Measurements from ENCODE around the gene CTNNBL1. TPM values are rescaled to one million over a fixed set of nuclear protein-coding genes. Genes with fewer than 3 reads are reported as not detected.

CTNNBL1 gene
- total RNA-seq, 2 donors from 2014 or later, result 65.9 to 102 TPM

GRCh38 chr20:37742131-37742530 is 48.3 kb downstream of the CTNNBL1 start:
- ATAC-seq (replicated peaks in 1 of 2), result no peak
- H3K4me3 Mint-ChIP-seq, result no peak overlapping the region
- no peak for DNase-seq
- H3K36me3 Mint-ChIP-seq (ENCODE audit: insufficient read depth in 2 of 2), result peaks cover 4 to 8% of the 10 kb centered on the region in 2 donors
- no peaks in the 10 kb centered on the region for H3K9me3 Mint-ChIP-seq
- H3K4me1 Mint-ChIP-seq (ENCODE audit: low read depth), result peaks cover 7% of the 10 kb centered on the region
- H3K27ac Mint-ChIP-seq, result no peak overlapping the region
- no peaks in the 10 kb centered on the region for H3K27me3 Mint-ChIP-seq (ENCODE audit: low read depth)

GRCh38 chr20:37744347-37744746 is 50.5 kb downstream of the CTNNBL1 start:
- Mint-ChIP-seq H3K36me3 (ENCODE audit: insufficient read depth in 2 of 2) (peaks cover 2 to 4% of the 10 kb centered on the region in 2 donors), H3K9me3 (no peaks in the 10 kb centered on the region), H3K4me1 (ENCODE audit: low read depth) (peaks cover 7% of the 10 kb centered on the region), H3K4me3 (no peak overlapping the region), H3K27ac (no peak overlapping the region), H3K27me3 (ENCODE audit: low read depth) (no peaks in the 10 kb centered on the region)
- ATAC-seq (replicated peaks in 1 of 2) (no peak), DNase-seq (no peak)

GRCh38 chr20:37745553-37745952 is 51.7 kb downstream of the CTNNBL1 start:
- H3K4me1 Mint-ChIP-seq (ENCODE audit: low read depth), result peaks cover 7% of the 10 kb centered on the region
- peaks cover 0 to 4% of the 10 kb centered on the region in 2 donors for H3K36me3 Mint-ChIP-seq (ENCODE audit: insufficient read depth in 2 of 2)
- H3K27me3 Mint-ChIP-seq (ENCODE audit: low read depth), result no peaks in the 10 kb centered on the region
- peak overlapping the region; percentile 7 for H3K27ac Mint-ChIP-seq
- peak; percentile 14 to 49 for DNase-seq
- no peaks in the 10 kb centered on the region for H3K9me3 Mint-ChIP-seq
- ATAC-seq (replicated peaks in 1 of 2), result peak; percentile 74 to 93
- no peak overlapping the region for H3K4me3 Mint-ChIP-seq

- Mint-ChIP-seq H3K27me3 (ENCODE audit: low read depth) (no peaks in the 10 kb centered on the region), H3K9me3 (no peaks in the 10 kb centered on the region), H3K27ac (no peak overlapping the region), H3K36me3 (ENCODE audit: insufficient read depth in 2 of 2) (peaks cover 0 to 6% of the 10 kb centered on the region in 2 donors), H3K4me1 (ENCODE audit: low read depth) (peaks cover 7% of the 10 kb centered on the region), H3K4me3 (no peak overlapping the region)
- no peak for DNase-seq
- no peak for ATAC-seq (replicated peaks in 1 of 2)
These were observed 54.2 kb downstream of the CTNNBL1 start for GRCh38 chr20:37748015-37748414.

GRCh38 chr20:37749218-37749617 is 55.4 kb downstream of the CTNNBL1 start:
- peaks cover 7% of the 10 kb centered on the region for H3K4me1 Mint-ChIP-seq (ENCODE audit: low read depth)
- peaks cover 0 to 6% of the 10 kb centered on the region in 2 donors for H3K36me3 Mint-ChIP-seq (ENCODE audit: insufficient read depth in 2 of 2)
- no peak for DNase-seq
- no peaks in the 10 kb centered on the region for H3K27me3 Mint-ChIP-seq (ENCODE audit: low read depth)
- no peak overlapping the region for H3K27ac Mint-ChIP-seq
- ATAC-seq (replicated peaks in 1 of 2), result no peak
- H3K4me3 Mint-ChIP-seq, result no peak overlapping the region
- no peaks in the 10 kb centered on the region for H3K9me3 Mint-ChIP-seq

GRCh38 chr20:37749620-37750403 is 56.0 kb downstream of the CTNNBL1 start:
- no peak for ATAC-seq (replicated peaks in 1 of 2)
- peaks cover 0 to 6% of the 10 kb centered on the region in 2 donors for H3K36me3 Mint-ChIP-seq (ENCODE audit: insufficient read depth in 2 of 2)

GRCh38 chr20:37755665-37756064 is 61.8 kb downstream of the CTNNBL1 start:
- Mint-ChIP-seq H3K27me3 (ENCODE audit: low read depth) (no peaks in the 10 kb centered on the region), H3K27ac (no peak overlapping the region), H3K4me3 (no peak overlapping the region), H3K9me3 (no peaks in the 10 kb centered on the region), H3K36me3 (ENCODE audit: insufficient read depth in 2 of 2) (peaks cover 0 to 5% of the 10 kb centered on the region in 2 donors), H3K4me1 (ENCODE audit: low read depth) (no peaks in the 10 kb centered on the region)
- DNase-seq (no peak), ATAC-seq (replicated peaks in 1 of 2) (no peak)

More at GRCh38 chr20:37749620-37750403, 56.0 kb downstream of the CTNNBL1 start:
- H3K9me3 Mint-ChIP-seq, result no peaks in the 10 kb centered on the region
- no peak overlapping the region for H3K4me3 Mint-ChIP-seq
- DNase-seq, result no peak
- H3K4me1 Mint-ChIP-seq (ENCODE audit: low read depth), result peaks cover 7% of the 10 kb centered on the region
- no peaks in the 10 kb centered on the region for H3K27me3 Mint-ChIP-seq (ENCODE audit: low read depth)
- no peak overlapping the region for H3K27ac Mint-ChIP-seq

GRCh38 chr20:37756234-37756633 is 62.4 kb downstream of the CTNNBL1 start:
- no peak for ATAC-seq (replicated peaks in 1 of 2)
- no peak for DNase-seq
- H3K27ac Mint-ChIP-seq, result no peak overlapping the region
- H3K4me3 Mint-ChIP-seq, result no peak overlapping the region
- no peaks in the 10 kb centered on the region for H3K9me3 Mint-ChIP-seq
- no peaks in the 10 kb centered on the region for H3K4me1 Mint-ChIP-seq (ENCODE audit: low read depth)
- H3K36me3 Mint-ChIP-seq (ENCODE audit: insufficient read depth in 2 of 2), result peaks cover 0 to 6% of the 10 kb centered on the region in 2 donors
- no peaks in the 10 kb centered on the region for H3K27me3 Mint-ChIP-seq (ENCODE audit: low read depth)

- Mint-ChIP-seq H3K36me3 (ENCODE audit: insufficient read depth in 2 of 2) (peaks cover 0 to 5% of the 10 kb centered on the region in 2 donors), H3K4me1 (ENCODE audit: low read depth) (no peaks in the 10 kb centered on the region), H3K4me3 (no peak overlapping the region)
These were observed 63.7 kb downstream of the CTNNBL1 start for GRCh38 chr20:37757550-37757949.

GRCh38 chr20:37758332-37758731 is 64.5 kb downstream of the CTNNBL1 start:
- ATAC-seq (replicated peaks in 1 of 2), result no peak
- H3K36me3 Mint-ChIP-seq (ENCODE audit: insufficient read depth in 2 of 2), result peaks cover 0 to 5% of the 10 kb centered on the region in 2 donors
- no peaks in the 10 kb centered on the region for H3K9me3 Mint-ChIP-seq
- H3K27me3 Mint-ChIP-seq (ENCODE audit: low read depth), result no peaks in the 10 kb centered on the region
- H3K4me3 Mint-ChIP-seq, result no peak overlapping the region
- no peak for DNase-seq
- H3K27ac Mint-ChIP-seq, result no peak overlapping the region
- no peaks in the 10 kb centered on the region for H3K4me1 Mint-ChIP-seq (ENCODE audit: low read depth)

More at GRCh38 chr20:37757550-37757949, 63.7 kb downstream of the CTNNBL1 start:
- Mint-ChIP-seq H3K27ac (no peak overlapping the region), H3K9me3 (no peaks in the 10 kb centered on the region), H3K27me3 (ENCODE audit: low read depth) (no peaks in the 10 kb centered on the region)
- DNase-seq (no peak), ATAC-seq (replicated peaks in 1 of 2) (no peak)

GRCh38 chr20:37759052-37759553 is 65.3 kb downstream of the CTNNBL1 start:
- H3K27ac Mint-ChIP-seq, result no peak overlapping the region
- H3K4me3 Mint-ChIP-seq, result no peak overlapping the region
- peaks cover 0 to 5% of the 10 kb centered on the region in 2 donors for H3K36me3 Mint-ChIP-seq (ENCODE audit: insufficient read depth in 2 of 2)

GRCh38 chr20:37759761-37760209 is 66.0 kb downstream of the CTNNBL1 start:
- H3K27ac Mint-ChIP-seq, result no peak overlapping the region
- no peak overlapping the region for H3K4me3 Mint-ChIP-seq
- H3K4me1 Mint-ChIP-seq (ENCODE audit: low read depth), result no peaks in the 10 kb centered on the region
- H3K9me3 Mint-ChIP-seq, result no peaks in the 10 kb centered on the region
- H3K36me3 Mint-ChIP-seq (ENCODE audit: insufficient read depth in 2 of 2), result peaks cover 0 to 5% of the 10 kb centered on the region in 2 donors
- no peaks in the 10 kb centered on the region for H3K27me3 Mint-ChIP-seq (ENCODE audit: low read depth)
- ATAC-seq (replicated peaks in 1 of 2), result no peak
- DNase-seq, result no peak

More at GRCh38 chr20:37759052-37759553, 65.3 kb downstream of the CTNNBL1 start:
- ATAC-seq (replicated peaks in 1 of 2) (no peak), DNase-seq (no peak)
- Mint-ChIP-seq H3K27me3 (ENCODE audit: low read depth) (no peaks in the 10 kb centered on the region), H3K9me3 (no peaks in the 10 kb centered on the region), H3K4me1 (ENCODE audit: low read depth) (no peaks in the 10 kb centered on the region)

GRCh38 chr20:37760322-37760721 is 66.5 kb downstream of the CTNNBL1 start:
- H3K27me3 Mint-ChIP-seq (ENCODE audit: low read depth), result no peaks in the 10 kb centered on the region
- no peak overlapping the region for H3K4me3 Mint-ChIP-seq
- H3K4me1 Mint-ChIP-seq (ENCODE audit: low read depth), result no peaks in the 10 kb centered on the region
- no peak for ATAC-seq (replicated peaks in 1 of 2)
- no peaks in the 10 kb centered on the region for H3K9me3 Mint-ChIP-seq
- no peak for DNase-seq
- H3K27ac Mint-ChIP-seq, result no peak overlapping the region
- peaks cover 0 to 5% of the 10 kb centered on the region in 2 donors for H3K36me3 Mint-ChIP-seq (ENCODE audit: insufficient read depth in 2 of 2)

Measured in activated T-cell treated with anti-CD3 and anti-CD28 coated beads, Interleukin-2, amount 50 U/mL, for 72 hours (primary cell).